Activated CD4-positive, alpha-beta T cell treated with anti-CD3 and anti-CD28 coated beads, Interleukin-2, amount 50 U/mL, for 16 hours (primary cell): ENCODE measurements around the gene PDSS2.
"Not testable (repeated sequence)": the region's sequence is repeated elsewhere in the genome, so short reads cannot be mapped to it uniquely, and the experiment has no call there.

ENCODE experiments used
- DNase-seq: peaks from one replicate; pipeline ENCODE4 v3.0.0-alpha.2; 2020

Gene PDSS2

GRCh38 chr6:107152638-107153430 lies 306.5 kb downstream of the PDSS2 start:
- DNase-seq: no peak

GRCh38 chr6:107144666-107145065 lies 314.7 kb downstream of the PDSS2 start:
- DNase-seq: no peak

- no peak for DNase-seq
Observed at GRCh38 chr6:107144014-107144413, 315.4 kb downstream of the PDSS2 start.

GRCh38 chr6:107140581-107140980 lies 318.8 kb downstream of the PDSS2 start:
- DNase-seq: no peak

GRCh38 chr6:107136324-107136723 lies 323.0 kb downstream of the PDSS2 start:
- not testable (repeated sequence) for DNase-seq

- DNase-seq: not testable (repeated sequence)
Observed at GRCh38 chr6:107135048-107135680, 324.2 kb downstream of the PDSS2 start.

- no peak for DNase-seq
Observed at GRCh38 chr6:107132330-107132954, 326.9 kb downstream of the PDSS2 start.

GRCh38 chr6:107129370-107129925 lies 329.9 kb downstream of the PDSS2 start:
- no peak for DNase-seq

- DNase-seq: no peak
Observed at GRCh38 chr6:107128577-107128976, 330.8 kb downstream of the PDSS2 start.

- no peak for DNase-seq
Observed at GRCh38 chr6:107128175-107128574, 331.2 kb downstream of the PDSS2 start.

GRCh38 chr6:107125771-107126170 lies 333.6 kb downstream of the PDSS2 start:
- no peak for DNase-seq

- DNase-seq: no peak
Observed at GRCh38 chr6:107124934-107125348, 334.4 kb downstream of the PDSS2 start.

- no peak for DNase-seq
Observed at GRCh38 chr6:107123501-107123900, 335.9 kb downstream of the PDSS2 start.

GRCh38 chr6:107122748-107123147 lies 336.6 kb downstream of the PDSS2 start:
- no peak for DNase-seq

GRCh38 chr6:107121964-107122495 lies 337.3 kb downstream of the PDSS2 start:
- DNase-seq: no peak

- DNase-seq: no peak
Observed at GRCh38 chr6:107121266-107121665, 338.1 kb downstream of the PDSS2 start.

- no peak for DNase-seq
Observed at GRCh38 chr6:107120404-107120803, 339.0 kb downstream of the PDSS2 start.

- no peak for DNase-seq
Observed at GRCh38 chr6:107118976-107119375, 340.4 kb downstream of the PDSS2 start.

GRCh38 chr6:107118540-107118939 lies 340.8 kb downstream of the PDSS2 start:
- DNase-seq: not testable (repeated sequence)

- DNase-seq: no peak
Observed at GRCh38 chr6:107116931-107117330, 342.4 kb downstream of the PDSS2 start.

GRCh38 chr6:107116328-107116892 lies 343.0 kb downstream of the PDSS2 start:
- peak; percentile 26 for DNase-seq

GRCh38 chr6:107115695-107116327 lies 343.6 kb downstream of the PDSS2 start:
- peak; percentile 48 for DNase-seq
